Measurements from ENCODE around the gene XXYLT1.

DNA sequence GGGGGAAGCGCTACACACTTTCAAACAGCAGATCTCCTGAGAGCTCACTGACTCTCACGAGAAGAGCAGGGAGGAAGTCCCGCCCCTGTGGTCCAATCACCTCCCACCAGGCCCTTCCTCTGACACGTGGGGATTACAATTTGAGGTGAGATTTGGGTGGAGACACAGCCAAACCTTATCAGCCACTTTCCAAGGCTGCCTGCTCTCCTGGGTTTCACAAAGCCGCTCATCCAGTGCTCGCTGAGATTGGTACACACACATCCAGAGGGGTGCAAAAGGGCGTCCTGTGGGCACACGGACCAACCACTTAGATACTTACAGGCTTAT lies 23.1 kb downstream of the XXYLT1 start:
- TF ChIP-seq, protein P1, sequence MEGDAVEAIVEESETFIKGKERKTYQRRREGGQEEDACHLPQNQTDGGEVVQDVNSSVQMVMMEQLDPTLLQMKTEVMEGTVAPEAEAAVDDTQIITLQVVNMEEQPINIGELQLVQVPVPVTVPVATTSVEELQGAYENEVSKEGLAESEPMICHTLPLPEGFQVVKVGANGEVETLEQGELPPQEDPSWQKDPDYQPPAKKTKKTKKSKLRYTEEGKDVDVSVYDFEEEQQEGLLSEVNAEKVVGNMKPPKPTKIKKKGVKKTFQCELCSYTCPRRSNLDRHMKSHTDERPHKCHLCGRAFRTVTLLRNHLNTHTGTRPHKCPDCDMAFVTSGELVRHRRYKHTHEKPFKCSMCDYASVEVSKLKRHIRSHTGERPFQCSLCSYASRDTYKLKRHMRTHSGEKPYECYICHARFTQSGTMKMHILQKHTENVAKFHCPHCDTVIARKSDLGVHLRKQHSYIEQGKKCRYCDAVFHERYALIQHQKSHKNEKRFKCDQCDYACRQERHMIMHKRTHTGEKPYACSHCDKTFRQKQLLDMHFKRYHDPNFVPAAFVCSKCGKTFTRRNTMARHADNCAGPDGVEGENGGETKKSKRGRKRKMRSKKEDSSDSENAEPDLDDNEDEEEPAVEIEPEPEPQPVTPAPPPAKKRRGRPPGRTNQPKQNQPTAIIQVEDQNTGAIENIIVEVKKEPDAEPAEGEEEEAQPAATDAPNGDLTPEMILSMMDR (conservative IDR thresholded peaks at IDR 0.05; ENCODE audit: low read depth, low read length) = no peak
- TF ChIP-seq EZH2phosphoT487 (IDR thresholded peaks at IDR 0.05; ENCODE audit: borderline replicate concordance, low read length) = no peak
